Tibial artery (tissue), 4 donors: ENCODE results near the gene OTOS.
A peak's percentile ranks its signal among the peaks of the same experiment; 100 is the strongest.

Experiments
- DNase-seq, 2 donors: peaks; one replicate each; pipeline ENCODE4 v3.0.0-alpha.2; 2019
- H3K27ac ChIP-seq, 2 donors: fragments of 200-600 bp; sonication (generic) in 1 of 2; 1 replicate in 1 of 2; 2 replicates in 1 of 2; pipeline ENCODE4 v1.5.1; 2018 to 2019; ENCODE audit warnings: mild to moderate bottlenecking in 1 of 2
- H3K27me3 ChIP-seq, 2 donors: fragments of 200-600 bp; sonication (generic) in 1 of 2; one replicate each; pipeline versions ENCODE4 v1.5.1 to v1.6.0; 2016 to 2019
- H3K36me3 ChIP-seq, 3 donors: fragments of 200-600 bp; sonication (generic) in 2 of 3; one replicate each; pipeline ENCODE4 v1.5.1; 2016 to 2019; ENCODE audit warnings: mild to moderate bottlenecking in 2 of 3
- H3K4me1 ChIP-seq, 4 donors: fragments of 200-600 bp; sonication (generic) in 2 of 4; 1 replicate in 3 of 4; 2 replicates in 1 of 4; pipeline ENCODE4 v1.5.1; 2016 to 2019
- H3K4me3 ChIP-seq, 2 donors: fragments of 200-600 bp; sonication (generic) in 1 of 2; 1 replicate in 1 of 2; 2 replicates in 1 of 2; pipeline ENCODE4 v1.5.1; 2018 to 2019; ENCODE audit warnings: mild to moderate bottlenecking in 2 of 2
- H3K9me3 ChIP-seq, 3 donors: fragments of 200-600 bp; sonication (generic) in 1 of 3; one replicate each; pipeline ENCODE4 v1.5.1; 2016 to 2019
- CTCF ChIP-seq, 2 experiments: fragments of 200-600 bp in 1 of 2; fragments of 450-650 bp in 1 of 2; IDR thresholded peaks; one replicate each; pipeline ENCODE4 v1.5.1; 2017 to 2019; ENCODE audit warnings: antibody characterized with exemption in 2 of 2, mild to moderate bottlenecking in 1 of 2, moderate library complexity in 1 of 2
- intact Hi-C: fragments of 100-400 bp; cut with DNase I; formaldehyde crosslinking; loops from one replicate; pipeline ENCODE4 v1.15.0; 2023; ENCODE audit warnings: low total_unique reads

Gene OTOS

GRCh38 chr2:240127191-240127750 is 13.2 kb downstream of the OTOS start:
- intact Hi-C loops: loop anchor here (5.0 kb wide), 1 partner anchor 1425 kb away; no protein-coding TSS in a partner anchor
- Histone ChIP-seq H3K27me3 (no peaks in the 10 kb centered on the region), H3K4me1 (no peaks in the 10 kb centered on the region), H3K4me3 (no peak overlapping the region), H3K27ac (no peak overlapping the region), H3K36me3 (peaks cover 56 to 67% (median 66%) of the 10 kb centered on the region in 3 donors), H3K9me3 (peaks cover 0 to 11% (median 5%) of the 10 kb centered on the region in 3 donors)
- DNase-seq: peak; percentile 9 to 19
- no peak for TF ChIP-seq CTCF (IDR thresholded peaks at IDR 0.05)

DNA sequence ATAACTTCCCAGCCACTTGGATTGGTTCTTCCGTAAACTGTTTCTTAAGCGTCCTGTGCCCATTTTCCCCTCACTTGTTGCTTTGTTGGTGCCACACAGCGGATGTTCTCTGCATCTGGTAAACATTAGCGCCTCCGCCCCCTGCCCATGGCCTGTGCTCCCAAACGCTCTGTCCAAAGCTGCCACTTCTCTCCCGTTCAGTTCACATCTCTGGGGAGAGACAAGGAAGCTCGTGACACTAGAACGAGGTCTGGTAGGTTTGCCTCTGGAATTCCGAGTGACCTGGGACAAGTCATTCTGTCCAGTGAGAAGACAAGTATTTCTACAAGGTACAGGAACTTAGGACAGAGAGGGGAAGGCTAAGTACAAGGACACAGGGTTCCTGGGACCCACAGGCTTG is 13.7 kb downstream of the OTOS start:
- intact Hi-C loops: loop anchor here (5.0 kb wide), 1 partner anchor 1424 kb away; no protein-coding TSS in a partner anchor
- Histone ChIP-seq H3K9me3 (peaks cover 0 to 11% (median 5%) of the 10 kb centered on the region in 3 donors), H3K27me3 (no peaks in the 10 kb centered on the region), H3K27ac (no peak overlapping the region), H3K36me3 (peaks cover 50 to 62% (median 61%) of the 10 kb centered on the region in 3 donors), H3K4me3 (no peak overlapping the region), H3K4me1 (no peaks in the 10 kb centered on the region)
- DNase-seq: peak in 1 of 2 donors; percentile 9
- TF ChIP-seq CTCF (IDR thresholded peaks at IDR 0.05): no peak

DNA sequence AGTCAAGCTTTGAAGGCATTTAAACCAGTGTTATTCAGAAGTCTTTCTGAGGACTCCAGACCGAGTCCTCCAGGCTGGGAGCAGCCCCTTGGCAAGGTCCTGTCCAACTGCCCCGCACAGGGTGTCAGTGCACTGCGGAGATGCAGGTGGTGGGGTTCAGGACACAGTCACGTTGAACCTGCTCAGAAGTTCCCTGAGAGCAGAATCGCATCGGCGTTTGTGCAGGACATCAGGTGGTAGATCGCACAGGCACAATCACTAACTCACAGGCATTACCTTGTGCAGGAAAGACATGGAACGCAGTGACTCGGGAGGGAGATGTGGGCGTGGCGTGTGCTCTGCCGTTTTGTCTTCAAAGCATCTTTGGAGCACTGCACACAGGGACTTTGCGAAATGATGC is 14.7 kb downstream of the OTOS start:
- H3K36me3 ChIP-seq: peaks cover 40 to 52% (median 51%) of the 10 kb centered on the region in 3 donors
- DNase-seq: no peak
- intact Hi-C loops: loop anchor here (5.0 kb wide), 1 partner anchor 1423 kb away; no protein-coding TSS in a partner anchor

DNA sequence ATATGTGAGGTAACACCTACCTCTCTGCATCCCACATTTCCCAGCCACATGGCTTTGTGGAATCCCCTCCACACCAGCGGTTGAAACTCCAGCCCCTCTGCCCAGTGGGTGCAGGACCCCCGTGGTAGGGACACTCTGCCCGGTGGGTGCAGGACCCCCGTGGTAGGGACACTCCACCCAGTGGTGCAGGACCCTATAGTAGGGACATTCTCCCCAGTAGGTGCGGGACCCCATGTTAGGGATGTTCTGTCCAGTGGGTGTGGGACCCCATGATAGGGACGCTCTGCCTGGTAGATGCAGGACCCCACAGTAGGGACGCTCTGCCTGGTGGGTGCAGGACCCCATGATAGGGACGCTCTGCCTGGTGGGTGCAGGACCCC is 15.8 kb downstream of the OTOS start:
- Histone ChIP-seq H3K4me1 (no peaks in the 10 kb centered on the region), H3K36me3 (peaks cover 29 to 41% (median 40%) of the 10 kb centered on the region in 3 donors), H3K27ac (no peak overlapping the region), H3K9me3 (peaks cover 0 to 11% (median 5%) of the 10 kb centered on the region in 3 donors), H3K4me3 (no peak overlapping the region), H3K27me3 (no peaks in the 10 kb centered on the region)
- intact Hi-C loops: loop anchor here (5.0 kb wide), 1 partner anchor 1422 kb away; no protein-coding TSS in a partner anchor
- no peak for TF ChIP-seq CTCF (IDR thresholded peaks at IDR 0.05)
- DNase-seq: no peak

More for the DNA sequence above, 14.7 kb downstream of the OTOS start:
- H3K27me3 ChIP-seq: no peaks in the 10 kb centered on the region
- H3K9me3 ChIP-seq: peaks cover 0 to 11% (median 5%) of the 10 kb centered on the region in 3 donors
- H3K4me3 ChIP-seq: no peak overlapping the region
- no peak for TF ChIP-seq CTCF (IDR thresholded peaks at IDR 0.05)
- H3K4me1 ChIP-seq: no peaks in the 10 kb centered on the region
- no peak overlapping the region for H3K27ac ChIP-seq

DNA sequence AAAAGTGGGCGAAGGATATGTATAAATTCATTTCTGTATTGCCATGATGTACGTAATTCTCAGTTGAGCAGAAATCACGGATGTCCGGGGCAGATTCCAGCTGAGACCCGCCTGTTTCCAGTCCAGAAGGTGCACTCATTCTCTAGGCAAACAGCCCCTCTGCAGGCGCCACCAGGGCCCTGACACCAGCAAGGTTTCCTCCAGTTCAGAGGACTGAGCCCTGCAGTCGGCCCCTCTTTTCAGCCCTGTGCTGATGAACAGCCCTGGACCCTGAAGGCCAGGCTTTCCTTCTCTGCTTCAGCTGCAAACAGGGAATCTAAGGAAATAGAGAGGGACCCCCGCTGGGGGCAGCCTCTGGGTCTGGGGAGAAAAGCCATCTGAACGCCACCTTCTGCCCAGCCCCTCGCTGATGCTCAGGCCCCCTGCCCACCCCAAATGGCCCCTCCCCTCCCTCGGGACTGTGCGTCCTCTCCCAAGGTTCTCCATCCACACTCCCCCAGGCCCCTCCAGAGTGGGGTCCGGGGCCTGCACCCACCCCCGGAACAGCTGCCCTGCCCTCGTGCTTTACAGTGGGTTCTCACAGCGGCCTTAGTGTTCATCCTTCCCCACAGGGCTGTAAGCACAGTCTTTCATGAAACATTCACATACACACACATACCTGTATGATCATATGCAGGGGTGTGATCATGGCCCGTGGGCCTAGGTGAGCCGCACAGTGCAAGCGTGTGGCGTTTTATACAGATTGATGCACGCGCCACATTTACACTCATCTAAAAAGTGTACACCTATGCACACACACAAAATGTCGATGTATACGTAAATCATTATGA is 16.4 kb downstream of the OTOS start:
- intact Hi-C loops: no loop called here
- no peak for TF ChIP-seq CTCF (IDR thresholded peaks at IDR 0.05)
- Histone ChIP-seq H3K36me3 (peaks cover 23 to 35% (median 34%) of the 10 kb centered on the region in 3 donors), H3K4me1 (no peaks in the 10 kb centered on the region), H3K4me3 (no peak overlapping the region), H3K9me3 (peaks cover 0 to 11% (median 5%) of the 10 kb centered on the region in 3 donors), H3K27me3 (no peaks in the 10 kb centered on the region), H3K27ac (no peak overlapping the region)
- peak in 1 of 2 donors; percentile 44 for DNase-seq
